IPS-18c (cell line): ENCODE data around the gene MTM1.

ENCODE experiments used
- H3K4me3 ChIP-seq: 2 replicates; pipeline ENCODE4 v1.7.0; 2013; ENCODE audit warnings: low read depth, mild to moderate bottlenecking, low read length, moderate library complexity; ENCODE audit not compliant: insufficient read depth
- H3K9me3 ChIP-seq: one replicate; pipeline ENCODE4 v1.6.1; 2013; ENCODE audit warnings: mild to moderate bottlenecking, low read length, moderate library complexity; ENCODE audit not compliant: control insufficient read depth, insufficient read depth

The MTM1 gene

GRCh38 chrX:150704030-150704613 is 135.7 kb downstream of the MTM1 start:
- Histone ChIP-seq H3K9me3 (no peaks in the 10 kb centered on the region), H3K4me3 (no peak overlapping the region)

GRCh38 chrX:150712619-150713018 is 144.2 kb downstream of the MTM1 start:
- H3K9me3 ChIP-seq, result no peaks in the 10 kb centered on the region
- no peak overlapping the region for H3K4me3 ChIP-seq

GRCh38 chrX:150715184-150715583 is 146.8 kb downstream of the MTM1 start:
- no peak overlapping the region for H3K4me3 ChIP-seq
- peaks cover 3% of the 10 kb centered on the region for H3K9me3 ChIP-seq

GRCh38 chrX:150719621-150720020 is 151.2 kb downstream of the MTM1 start:
- H3K9me3 ChIP-seq, result peaks cover 3% of the 10 kb centered on the region
- no peak overlapping the region for H3K4me3 ChIP-seq
